OCI-LY7 (cell line): ENCODE measurements around the gene GRAP. TPM values are rescaled to one million over a fixed set of nuclear protein-coding genes. Genes with fewer than 3 reads are reported as not detected.

Source experiments
- BruUV-seq: library from RNA; stranded (reverse); fragments of 400-500 nt; replicated peaks from 2 replicates; lab custom pipeline; 2021; lab: Mats Ljungman, UMichigan
- CTCF ChIA-PET: fragments of 300-600 bp; sonication (Branson Sonifier 250); formaldehyde crosslinking; loops from one replicate; lab custom pipeline; 2022; ENCODE audit warnings: antibody characterized with exemption; ENCODE audit not compliant: unreplicated experiment; lab: Charles Lee
- POLR2A ChIA-PET: fragments of 300-600 bp; sonication (Branson Sonifier 250); formaldehyde crosslinking; loops from one replicate; lab custom pipeline; 2022; ENCODE audit warnings: antibody characterized with exemption; lab: Charles Lee
- DNase-seq: peaks from one replicate; pipeline ENCODE4 v3.0.0-alpha.2; 2015; ENCODE audit warnings: low spot score
- H2AFZ ChIP-seq: fragments of 200-600 bp; sonication (generic), shearing (Covaris generic); 2 replicates; pipeline ENCODE4 v1.6.1; 2014; ENCODE audit warnings: mild to moderate bottlenecking, antibody characterized with exemption, low read length, moderate library complexity
- H3K27ac ChIP-seq: fragments of 200-600 bp; sonication (generic); 2 replicates; pipeline ENCODE4 v1.5.1; 2014; ENCODE audit warnings: mixed run types, low read depth, mild to moderate bottlenecking, moderate library complexity, low read length, inconsistent platforms; ENCODE audit not compliant: poor library complexity, severe bottlenecking
- H3K36me3 ChIP-seq: fragments of 200-600 bp; sonication (generic); 2 replicates; pipeline ENCODE4 v1.6.1; 2014; ENCODE audit warnings: mild to moderate bottlenecking, antibody characterized with exemption, low read length, moderate library complexity, mixed read lengths; ENCODE audit not compliant: insufficient read depth
- H3K4me1 ChIP-seq: fragments of 200-600 bp; sonication (generic); 2 replicates; pipeline ENCODE4 v1.5.1; 2014; ENCODE audit warnings: mild to moderate bottlenecking, low read length; ENCODE audit not compliant: insufficient read depth, poor library complexity, severe bottlenecking
- H3K4me2 ChIP-seq: fragments of 200-600 bp; sonication (generic); 2 replicates; pipeline ENCODE4 v1.6.1; 2014; ENCODE audit warnings: mild to moderate bottlenecking, low read length
- H3K4me3 ChIP-seq: fragments of 200-600 bp; sonication (generic); 2 replicates; pipeline ENCODE4 v1.5.1; 2014; ENCODE audit warnings: mild to moderate bottlenecking, low read depth, low read length; ENCODE audit not compliant: poor library complexity, severe bottlenecking
- H3K79me2 ChIP-seq: fragments of 200-600 bp; sonication (generic); 2 replicates; pipeline ENCODE4 v1.6.1; 2016; ENCODE audit warnings: low read depth, mild to moderate bottlenecking, low read length, moderate library complexity, mixed read lengths; ENCODE audit not compliant: insufficient read depth
- H3K9me2 ChIP-seq: fragments of 200-600 bp; sonication (generic); 2 replicates; pipeline ENCODE4 v1.6.1; 2016; ENCODE audit warnings: mild to moderate bottlenecking, low read length, mixed read lengths; ENCODE audit not compliant: insufficient read depth
- H3K9me3 ChIP-seq: fragments of 200-600 bp; sonication (generic); 2 replicates; pipeline ENCODE4 v1.6.1; 2014; ENCODE audit warnings: mild to moderate bottlenecking, mixed run types, low read length, mixed read lengths
- H4K20me1 ChIP-seq: fragments of 200-600 bp; sonication (generic); 2 replicates; pipeline ENCODE4 v1.6.1; 2014; ENCODE audit warnings: mild to moderate bottlenecking, antibody characterized with exemption, low read length, moderate library complexity, mixed read lengths; ENCODE audit not compliant: insufficient read depth
- CTCF ChIP-seq: fragments of 200-600 bp; sonication (generic); conservative IDR thresholded peaks from 2 replicates; pipeline ENCODE4 v1.5.1; 2014; ENCODE audit warnings: mild to moderate bottlenecking, antibody characterized with exemption, low read length, moderate library complexity, mixed read lengths
- EZH2phosphoT487 ChIP-seq: fragments of 200-600 bp; sonication (generic); IDR thresholded peaks from 2 replicates; pipeline ENCODE4 v1.6.1; 2018; ENCODE audit warnings: low read depth, borderline replicate concordance, mild to moderate bottlenecking, mixed run types, antibody characterized with exemption, low read length, moderate library complexity, mixed read lengths
- intact Hi-C: fragments of 100-400 bp; cut with micrococcal nuclease; formaldehyde crosslinking; loops from one replicate; pipeline ENCODE4 v1.10.0; 2022; ENCODE audit not compliant: unreplicated experiment
- total RNA-seq, 2 experiments: library from RNA; depleted of rRNA in 1 of 2; stranded (reverse); fragments of >200 nt in 1 of 2; shearing (Covaris generic) in 1 of 2; gene quantifications; 2 replicates each; pipeline ENCODE4 v1.2.3, GENCODE V29; 2014 to 2022

The GRAP gene
- total RNA-seq, 2 experiments from 2014 or later: 154 to 221 TPM

- intact Hi-C loops: no loop called here
- BruUV-seq: no TSS peak
- no peaks in the 10 kb centered on the region for H3K9me3 ChIP-seq
- CTCF ChIA-PET: no interaction called here
- no peaks in the 10 kb centered on the region for H3K36me3 ChIP-seq
- no peaks in the 10 kb centered on the region for H3K9me2 ChIP-seq
- POLR2A ChIA-PET: no interaction called here
- DNase-seq: no peak
- H3K4me3 ChIP-seq: no peak overlapping the region
- no peaks in the 10 kb centered on the region for H4K20me1 ChIP-seq
- peaks cover 1% of the 10 kb centered on the region for H3K4me1 ChIP-seq
- H3K79me2 ChIP-seq: no peaks in the 10 kb centered on the region
- no peak overlapping the region for H3K27ac ChIP-seq
- no peak overlapping the region for H2AFZ ChIP-seq
- TF ChIP-seq EZH2phosphoT487 (no peak), CTCF (no peak)
- H3K4me2 ChIP-seq: no peak overlapping the region
These were observed 59.5 kb downstream of the GRAP start for GRCh38 chr17:18987230-18987610.

GRCh38 chr17:18986541-18987229 is 60.1 kb downstream of the GRAP start:
- BruUV-seq: no TSS peak
- CTCF ChIA-PET: no interaction called here
- Histone ChIP-seq H3K9me3 (no peaks in the 10 kb centered on the region), H3K4me3 (no peak overlapping the region), H3K4me1 (no peaks in the 10 kb centered on the region), H3K36me3 (no peaks in the 10 kb centered on the region), H3K4me2 (no peak overlapping the region), H3K9me2 (no peaks in the 10 kb centered on the region), H2AFZ (no peak overlapping the region), H3K27ac (no peak overlapping the region), H3K79me2 (no peaks in the 10 kb centered on the region), H4K20me1 (no peaks in the 10 kb centered on the region)
- no peak for DNase-seq
- no peak for TF ChIP-seq EZH2phosphoT487
- no peak for TF ChIP-seq CTCF
- POLR2A ChIA-PET: no interaction called here
- intact Hi-C loops: no loop called here

DNA sequence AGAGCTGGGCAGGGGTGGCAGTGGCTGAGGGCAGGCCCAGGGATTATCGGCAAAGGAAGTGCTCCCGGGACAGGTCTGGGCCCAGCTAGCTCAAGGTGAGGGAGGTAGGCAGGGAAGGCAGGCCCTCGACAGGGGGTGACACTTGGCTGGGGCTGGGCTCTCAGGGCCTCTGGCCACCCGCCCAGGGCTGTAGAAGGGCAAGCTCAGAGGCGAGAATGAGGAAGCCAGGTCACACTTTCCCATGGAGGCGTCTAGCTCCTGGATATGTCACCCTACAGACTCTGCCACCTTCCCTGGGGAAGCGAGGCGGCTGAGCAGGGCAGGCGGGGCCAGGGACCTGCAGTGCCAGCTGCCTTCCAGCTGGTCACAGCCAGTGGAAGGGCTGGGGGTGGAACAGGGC is 61.3 kb downstream of the GRAP start:
- no peaks in the 10 kb centered on the region for H3K9me3 ChIP-seq
- no peaks in the 10 kb centered on the region for H3K79me2 ChIP-seq
- H4K20me1 ChIP-seq: no peaks in the 10 kb centered on the region
- ChIA-PET POLR2A (interaction anchor here (1.4 kb wide), 1 partner anchor 12 kb away, joined by 4 read pairs; no protein-coding TSS in a partner anchor), CTCF (no interaction called here)
- intact Hi-C loops: no loop called here
- H3K36me3 ChIP-seq: no peaks in the 10 kb centered on the region
- no peak for TF ChIP-seq CTCF
- no peak for TF ChIP-seq EZH2phosphoT487
- DNase-seq: no peak
- no peaks in the 10 kb centered on the region for H3K9me2 ChIP-seq
- no peaks in the 10 kb centered on the region for H3K4me1 ChIP-seq
- no peak overlapping the region for H3K4me2 ChIP-seq
- no TSS peak for BruUV-seq
- no peak overlapping the region for H3K27ac ChIP-seq
- H3K4me3 ChIP-seq: no peak overlapping the region
- H2AFZ ChIP-seq: no peak overlapping the region
